Caco-2 (cell line): Measurements from ENCODE around the gene PRKCB. TPM values are rescaled to one million over a fixed set of nuclear protein-coding genes. Genes with fewer than 3 reads are reported as not detected.

Experiments used
- BruUV-seq: library from RNA; stranded (reverse); fragments of 400-500 nt; replicated peaks from 2 replicates; lab custom pipeline; 2021; lab: Mats Ljungman, UMichigan
- CTCF ChIA-PET: fragments of 300-600 bp; sonication (Branson Sonifier 250); formaldehyde crosslinking; loops from one replicate; lab custom pipeline; 2022; ENCODE audit warnings: antibody characterized with exemption; lab: Charles Lee
- POLR2A ChIA-PET: fragments of 300-600 bp; sonication (Branson Sonifier 250); formaldehyde crosslinking; loops from one replicate; lab custom pipeline; 2022; ENCODE audit warnings: antibody characterized with exemption; lab: Charles Lee
- DNase-seq, 2 experiments: peaks; one replicate each; pipeline versions ENCODE4 v3.0.0 to v3.0.0-alpha.2; 2020 to 2022
- H3K27me3 ChIP-seq: replicated peaks from 2 replicates; pipeline ENCODE4 v1.6.0; 2011; ENCODE audit warnings: low read length; ENCODE audit not compliant: control insufficient read depth, insufficient read depth
- H3K36me3 ChIP-seq: 2 replicates; pipeline ENCODE4 v1.5.1; 2011; ENCODE audit warnings: low read length; ENCODE audit not compliant: control insufficient read depth, insufficient read depth
- H3K4me1 ChIP-seq: fragments of 250-450 bp; sonication (Bioruptor Pico); 2 replicates; pipeline ENCODE4 v1.5.1; 2020; ENCODE audit warnings: mild to moderate bottlenecking
- H3K4me3 ChIP-seq: 2 replicates; pipeline ENCODE4 v1.5.1; 2011; ENCODE audit warnings: low read depth, mild to moderate bottlenecking, control low read depth, low read length
- H3K9me3 ChIP-seq: fragments of 250-450 bp; sonication (Bioruptor Pico); 2 replicates; pipeline ENCODE4 v1.5.1; 2020; ENCODE audit warnings: mild to moderate bottlenecking, moderate library complexity
- H3K27ac Mint-ChIP-seq: one replicate; pipeline ENCODE4 v1.8.0; 2022; ENCODE audit warnings: mixed read lengths; ENCODE audit not compliant: unreplicated experiment
- H3K27me3 Mint-ChIP-seq: one replicate; pipeline ENCODE4 v1.8.0; 2022; ENCODE audit warnings: mixed read lengths; ENCODE audit not compliant: insufficient read depth, unreplicated experiment
- H3K36me3 Mint-ChIP-seq: one replicate; pipeline ENCODE4 v1.8.0; 2022; ENCODE audit warnings: mild to moderate bottlenecking, mixed read lengths; ENCODE audit not compliant: insufficient read depth, unreplicated experiment
- H3K4me1 Mint-ChIP-seq: one replicate; pipeline ENCODE4 v1.8.0; 2022; ENCODE audit warnings: low read depth, mixed read lengths; ENCODE audit not compliant: unreplicated experiment
- H3K4me3 Mint-ChIP-seq: one replicate; pipeline ENCODE4 v1.8.0; 2022; ENCODE audit warnings: mild to moderate bottlenecking, moderate library complexity, mixed read lengths; ENCODE audit not compliant: unreplicated experiment
- H3K9me3 Mint-ChIP-seq: one replicate; pipeline ENCODE4 v1.8.0; 2022; ENCODE audit warnings: mixed read lengths; ENCODE audit not compliant: unreplicated experiment
- intact Hi-C: fragments of 100-400 bp; cut with micrococcal nuclease; formaldehyde crosslinking; loops from one replicate; pipeline ENCODE4 v1.10.0; 2022; ENCODE audit not compliant: unreplicated experiment
- total RNA-seq: library from RNA; stranded (reverse); gene quantifications from 2 replicates; pipeline ENCODE4 v1.2.3, GENCODE V29; 2022
- TF ChIP-seq, protein P1 (sequence below), 2 experiments: fragments of 200-600 bp in 1 of 2; IDR thresholded peaks; 1 replicate in 1 of 2; 2 replicates in 1 of 2; pipeline versions ENCODE4 v1.5.1 to v1.8.0; 2011 to 2022; ENCODE audit warnings: antibody characterized with exemption in 1 of 2, control low read depth in 1 of 2, inconsistent platforms in 1 of 2, low read depth in 1 of 2, low read length in 1 of 2, mild to moderate bottlenecking in 1 of 2, moderate library complexity in 1 of 2; ENCODE audit not compliant: insufficient read depth in 1 of 2, severe bottlenecking in 1 of 2, unreplicated experiment in 1 of 2

PRKCB gene
- total RNA-seq, 1 experiment from 2014 or later = not detected

DNA sequence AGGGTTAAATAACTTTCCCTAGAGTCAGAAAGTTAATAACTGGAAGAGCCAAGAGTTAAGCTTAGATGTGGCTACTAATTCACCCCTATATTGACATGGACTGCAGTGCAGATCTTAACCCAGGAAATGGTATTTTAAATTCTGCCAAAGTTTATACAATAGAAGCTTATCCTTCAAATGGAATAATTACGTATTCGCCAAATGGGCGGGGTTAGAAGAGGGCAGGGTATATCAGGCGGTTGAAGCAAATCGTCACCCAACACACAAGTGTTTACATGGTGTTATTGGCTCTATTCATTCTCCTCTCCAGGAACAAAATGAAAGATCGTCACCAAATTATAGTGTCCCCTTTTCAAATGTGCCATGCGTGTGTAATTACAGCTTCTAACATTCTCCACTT, 182.7 kb downstream of the PRKCB start:
- Histone ChIP-seq H3K4me3 (no peak overlapping the region), H3K4me1 (no peaks in the 10 kb centered on the region), H3K36me3 (no peaks in the 10 kb centered on the region), H3K27me3 (no peaks in the 10 kb centered on the region), H3K9me3 (no peaks in the 10 kb centered on the region)
- BruUV-seq = no TSS peak
- H3K36me3 Mint-ChIP-seq = no peaks in the 10 kb centered on the region
- H3K4me3 Mint-ChIP-seq = no peak overlapping the region
- TF ChIP-seq, protein P1, sequence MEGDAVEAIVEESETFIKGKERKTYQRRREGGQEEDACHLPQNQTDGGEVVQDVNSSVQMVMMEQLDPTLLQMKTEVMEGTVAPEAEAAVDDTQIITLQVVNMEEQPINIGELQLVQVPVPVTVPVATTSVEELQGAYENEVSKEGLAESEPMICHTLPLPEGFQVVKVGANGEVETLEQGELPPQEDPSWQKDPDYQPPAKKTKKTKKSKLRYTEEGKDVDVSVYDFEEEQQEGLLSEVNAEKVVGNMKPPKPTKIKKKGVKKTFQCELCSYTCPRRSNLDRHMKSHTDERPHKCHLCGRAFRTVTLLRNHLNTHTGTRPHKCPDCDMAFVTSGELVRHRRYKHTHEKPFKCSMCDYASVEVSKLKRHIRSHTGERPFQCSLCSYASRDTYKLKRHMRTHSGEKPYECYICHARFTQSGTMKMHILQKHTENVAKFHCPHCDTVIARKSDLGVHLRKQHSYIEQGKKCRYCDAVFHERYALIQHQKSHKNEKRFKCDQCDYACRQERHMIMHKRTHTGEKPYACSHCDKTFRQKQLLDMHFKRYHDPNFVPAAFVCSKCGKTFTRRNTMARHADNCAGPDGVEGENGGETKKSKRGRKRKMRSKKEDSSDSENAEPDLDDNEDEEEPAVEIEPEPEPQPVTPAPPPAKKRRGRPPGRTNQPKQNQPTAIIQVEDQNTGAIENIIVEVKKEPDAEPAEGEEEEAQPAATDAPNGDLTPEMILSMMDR (IDR thresholded peaks at IDR 0.05; ENCODE audit: insufficient read depth in 1 of 2, low read depth in 1 of 2, low read length in 1 of 2, severe bottlenecking in 1 of 2, unreplicated experiment in 1 of 2) = no peak
- H3K27ac Mint-ChIP-seq = no peak overlapping the region
- ChIA-PET POLR2A (no interaction called here), CTCF (no interaction called here)
- no peak for DNase-seq
- intact Hi-C loops = no loop called here
- peaks cover 8% of the 10 kb centered on the region for H3K27me3 Mint-ChIP-seq
- H3K9me3 Mint-ChIP-seq = no peaks in the 10 kb centered on the region
- H3K4me1 Mint-ChIP-seq = no peaks in the 10 kb centered on the region

DNA sequence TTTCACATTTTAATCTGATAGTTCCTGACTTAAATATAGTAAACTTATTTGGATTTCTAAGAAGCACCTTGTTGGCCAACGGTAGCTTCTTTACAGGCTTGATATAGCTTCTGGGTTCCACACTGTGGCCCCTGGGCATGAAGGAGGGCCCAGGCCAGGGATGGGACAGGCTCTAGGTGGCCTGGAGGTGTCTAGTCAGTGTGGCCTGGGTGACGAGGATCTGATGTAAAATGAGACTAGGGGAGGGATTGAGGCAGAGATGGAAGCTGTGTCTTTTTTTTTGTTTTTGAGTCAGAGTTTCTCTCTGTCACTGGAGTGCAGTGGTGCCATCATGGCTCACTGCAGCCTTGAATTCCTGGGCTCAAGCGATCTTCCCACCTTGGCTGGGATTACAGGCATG, 187.0 kb downstream of the PRKCB start:
- peaks cover 12% of the 10 kb centered on the region for H3K27me3 Mint-ChIP-seq
- H3K9me3 Mint-ChIP-seq = no peaks in the 10 kb centered on the region
- no peaks in the 10 kb centered on the region for H3K4me1 Mint-ChIP-seq
- DNase-seq = no peak
- H3K4me3 Mint-ChIP-seq = no peak overlapping the region
- TF ChIP-seq, protein P1 (IDR thresholded peaks at IDR 0.05; ENCODE audit: insufficient read depth in 1 of 2, low read depth in 1 of 2, low read length in 1 of 2, severe bottlenecking in 1 of 2, unreplicated experiment in 1 of 2) = no peak
- H3K36me3 Mint-ChIP-seq = no peaks in the 10 kb centered on the region
- BruUV-seq = no TSS peak
- intact Hi-C loops = no loop called here
- POLR2A ChIA-PET = no interaction called here
- no peak overlapping the region for H3K4me3 ChIP-seq
- no peaks in the 10 kb centered on the region for H3K9me3 ChIP-seq
- H3K4me1 ChIP-seq = no peaks in the 10 kb centered on the region
- no peak overlapping the region for H3K27ac Mint-ChIP-seq
- no peaks in the 10 kb centered on the region for H3K27me3 ChIP-seq
- CTCF ChIA-PET = no interaction called here
- no peaks in the 10 kb centered on the region for H3K36me3 ChIP-seq

DNA sequence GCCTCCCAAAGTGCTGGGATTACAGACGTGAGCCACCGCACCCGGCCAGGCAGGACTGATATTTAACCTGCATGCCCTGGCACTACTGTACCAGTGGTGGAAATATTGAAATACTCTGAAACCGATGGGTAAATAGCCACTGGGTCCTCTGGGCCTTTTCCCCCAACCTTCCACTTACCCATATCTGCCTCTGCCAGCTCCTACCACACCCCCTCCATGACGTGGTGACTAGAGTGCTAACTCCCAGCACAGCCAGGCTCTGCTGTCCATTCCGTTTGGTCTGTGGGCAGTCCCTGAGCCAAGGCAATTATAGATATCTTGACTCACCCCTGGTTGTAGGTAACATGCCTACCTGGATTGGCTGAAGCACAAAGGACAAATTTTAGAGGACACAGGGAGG, 187.8 kb downstream of the PRKCB start:
- no peaks in the 10 kb centered on the region for H3K9me3 Mint-ChIP-seq
- BruUV-seq = no TSS peak
- DNase-seq = no peak
- H3K27me3 ChIP-seq = no peaks in the 10 kb centered on the region
- no peaks in the 10 kb centered on the region for H3K36me3 ChIP-seq
- CTCF ChIA-PET = no interaction called here
- TF ChIP-seq, protein P1 (IDR thresholded peaks at IDR 0.05; ENCODE audit: insufficient read depth in 1 of 2, low read depth in 1 of 2, low read length in 1 of 2, severe bottlenecking in 1 of 2, unreplicated experiment in 1 of 2) = no peak
- H3K4me3 ChIP-seq = no peak overlapping the region
- no peaks in the 10 kb centered on the region for H3K4me1 Mint-ChIP-seq
- no peaks in the 10 kb centered on the region for H3K9me3 ChIP-seq
- no peak overlapping the region for H3K4me3 Mint-ChIP-seq
- intact Hi-C loops = no loop called here
- H3K36me3 Mint-ChIP-seq = no peaks in the 10 kb centered on the region
- H3K27ac Mint-ChIP-seq = no peak overlapping the region
- no peaks in the 10 kb centered on the region for H3K4me1 ChIP-seq
- peaks cover 15% of the 10 kb centered on the region for H3K27me3 Mint-ChIP-seq
- POLR2A ChIA-PET = no interaction called here
